ENCODE measurements around the gene STARD3. TPM values are rescaled to one million over a fixed set of nuclear protein-coding genes. Genes with fewer than 3 reads are reported as not detected.
A peak's percentile ranks its signal among the peaks of the same experiment; 100 is the strongest.

STARD3 gene
- total and polyA plus RNA-seq, 2 of the 13 experiments (the other 11 are each of a cell fraction or from before 2014, with no cell fraction given), result 34.6 to 100 TPM

- 0 out of 2 replicates have a peak, but pooled peaks have one; percentile 59 for TF ChIP-seq ZNF691 (CRISPR knock-in tag; IDR thresholded peaks at IDR 0.05; ENCODE audit: borderline replicate concordance, low read depth)
- no peak for TF ChIP-seq SNRNP70 (IDR thresholded peaks at IDR 0.05; ENCODE audit: low read depth, low read length)
- no peak; the same call in 1 of the 2 replicates for TF ChIP-seq PHF8 (CRISPR knock-in tag; IDR thresholded peaks at IDR 0.05)
- no peak; the same call in 1 of the 2 replicates for TF ChIP-seq ZMYM4 (CRISPR knock-in tag; IDR thresholded peaks at IDR 0.05)
- no peak for TF ChIP-seq NONO (IDR thresholded peaks at IDR 0.05)
- 0 out of 2 replicates have a peak, but pooled peaks have one; percentile 21 for TF ChIP-seq NONO (CRISPR knock-in tag; conservative IDR thresholded peaks at IDR 0.05)
- TF ChIP-seq NR2F6 (IDR thresholded peaks at IDR 0.05), result no peak
- peak; percentile 14; the same call in 1 of the 2 replicates for TF ChIP-seq NR2F6 (CRISPR knock-in tag; IDR thresholded peaks at IDR 0.05)
- TF ChIP-seq REST (IDR thresholded peaks at IDR 0.05; ENCODE audit: borderline replicate concordance in 1 of 2, low read depth in 1 of 2, low read length in 2 of 2), result no peak
- TF ChIP-seq ZBTB39 (CRISPR knock-in tag; IDR thresholded peaks at IDR 0.05), result no peak
- TF ChIP-seq CREBL2 (CRISPR knock-in tag; IDR thresholded peaks at IDR 0.05; ENCODE audit: borderline replicate concordance), result peak; percentile 33; the same call in 1 of the 2 replicates
- TF ChIP-seq ZNF749 (CRISPR knock-in tag; IDR thresholded peaks at IDR 0.05; ENCODE audit: borderline replicate concordance), result no peak
- peak; percentile 25; the same call in 1 of the 2 replicates for TF ChIP-seq ZNF609 (CRISPR knock-in tag; IDR thresholded peaks at IDR 0.05; ENCODE audit: borderline replicate concordance)
- no peak for TF ChIP-seq ZNF224 (CRISPR knock-in tag; IDR thresholded peaks at IDR 0.05)
- no peak; the same call in 1 of the 2 replicates for TF ChIP-seq ZNF235 (CRISPR knock-in tag; IDR thresholded peaks at IDR 0.05; ENCODE audit: borderline replicate concordance)
- TF ChIP-seq FIP1L1 (IDR thresholded peaks at IDR 0.05; ENCODE audit: borderline replicate concordance, insufficient read depth, low read depth, low read length), result no peak
- no peak for TF ChIP-seq NPAS2 (CRISPR knock-in tag; IDR thresholded peaks at IDR 0.05; ENCODE audit: borderline replicate concordance)
These were observed 15.8 kb downstream of the STARD3 start (continued) for GRCh38 chr17:39652587-39653315.

All from HepG2 (cell line).